Stimulated activated CD4-positive, alpha-beta T cell treated with anti-CD3 and anti-CD28 coated beads, Interleukin-4, amount 100 ng/mL, for 4 hours (primary cell): ENCODE results near the gene CDKL4.
"Not testable (repeated sequence)": the region's sequence is repeated elsewhere in the genome, so short reads cannot be mapped to it uniquely, and the experiment has no call there.

Experiments used
- DNase-seq, 2 experiments: peaks; one replicate each; pipeline ENCODE4 v3.0.0-alpha.2; 2020

CDKL4 gene

DNA sequence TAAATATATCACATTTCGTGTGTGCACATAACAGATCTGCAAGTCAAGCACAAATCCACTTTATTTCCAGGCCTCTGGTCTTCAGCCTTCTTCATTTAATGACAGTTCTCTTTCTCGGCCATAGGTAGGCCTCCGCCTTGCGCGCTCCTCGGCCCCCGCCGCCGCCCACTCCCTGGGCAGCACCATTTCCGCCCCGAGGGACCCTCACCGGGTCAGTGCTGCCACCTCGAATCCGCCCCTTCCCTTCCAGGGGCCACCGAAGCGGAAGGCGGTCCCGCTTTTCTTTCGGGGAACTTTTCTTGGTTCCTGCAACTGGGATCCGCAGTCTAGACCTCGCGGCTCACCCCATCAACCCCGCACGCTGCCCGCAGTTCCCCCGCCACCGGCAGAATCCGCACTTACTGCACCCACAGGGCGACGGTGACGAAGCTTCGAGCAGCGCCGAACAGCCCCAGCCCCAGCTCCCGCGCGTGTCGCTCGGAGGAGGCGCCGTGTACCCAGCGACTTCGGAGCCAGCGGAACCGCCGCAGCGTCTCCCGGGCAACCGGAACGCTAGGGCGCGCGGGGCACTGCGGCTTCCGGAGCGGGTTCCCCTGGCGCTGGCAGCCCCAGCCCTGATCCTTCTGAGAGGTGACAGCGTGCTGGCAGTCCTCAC lies at the start of gene CDKL4:
CDKL4 (minus strand) TSS at position 502 of the 655 bp plus-strand sequence.
- DNase-seq = no peak

GRCh38 chr2:39290433-39290832 lies 46.7 kb upstream of the CDKL4 start:
- no peak for DNase-seq

DNA sequence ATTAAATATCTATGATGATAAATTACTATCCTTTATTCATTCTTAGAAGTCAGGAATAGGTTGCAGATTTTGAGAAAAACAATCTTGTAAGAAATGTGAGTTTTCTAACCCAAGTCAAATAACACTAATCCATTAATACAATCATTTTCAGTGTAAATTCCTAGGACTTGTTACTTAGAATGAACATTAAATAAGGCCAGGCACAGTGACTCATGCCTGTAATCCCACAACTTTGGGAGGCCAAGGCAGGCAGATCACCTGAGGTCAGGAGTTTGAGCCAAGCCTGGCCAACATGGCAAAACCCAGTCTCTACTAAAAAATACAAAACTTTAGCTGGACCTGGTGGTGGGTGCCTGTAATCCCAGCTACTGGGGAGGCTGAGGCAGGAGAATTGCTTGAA lies 45.8 kb upstream of the CDKL4 start:
- no peak for DNase-seq

GRCh38 chr2:39283561-39283960 lies 39.8 kb upstream of the CDKL4 start:
- DNase-seq = no peak

DNA sequence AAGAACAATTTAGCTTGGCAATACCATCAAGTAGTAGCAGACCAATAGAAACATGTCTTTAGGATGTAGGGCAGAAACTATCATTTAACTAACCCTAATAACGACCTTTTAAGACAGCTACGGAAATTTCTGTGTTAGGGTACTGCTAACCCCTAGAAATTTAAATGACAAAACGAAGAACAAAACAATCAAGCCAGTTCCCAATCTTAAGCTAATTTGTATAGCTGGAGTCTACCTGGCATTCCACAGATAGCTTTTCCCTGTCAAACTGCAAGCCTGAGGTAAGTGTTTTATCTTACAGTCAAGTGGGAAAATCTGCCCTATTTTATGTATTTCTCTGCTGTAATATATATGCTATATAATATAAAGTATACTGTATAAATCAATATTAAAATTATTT lies 37.6 kb upstream of the CDKL4 start:
- DNase-seq = no peak

GRCh38 chr2:39275016-39275415 lies 31.2 kb upstream of the CDKL4 start:
- DNase-seq = no peak

DNA sequence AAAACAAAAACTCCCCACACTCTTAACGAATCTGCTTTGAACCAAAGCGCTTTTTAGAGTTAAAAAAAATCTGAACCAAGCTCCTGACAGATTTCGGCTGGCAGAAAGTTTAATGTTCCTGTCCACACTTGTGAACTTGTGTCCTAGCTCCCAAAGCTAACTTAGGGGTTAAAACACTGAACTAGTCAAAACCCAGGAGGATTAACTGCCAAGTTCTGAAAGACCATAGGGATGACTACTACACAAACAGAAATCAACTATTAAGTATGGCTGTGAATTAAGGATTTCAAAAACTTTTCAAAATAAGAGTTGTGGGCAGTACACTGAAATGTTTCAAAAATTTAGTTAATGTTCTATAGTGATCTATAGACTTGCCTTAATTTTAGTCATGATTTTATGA lies 26.2 kb upstream of the CDKL4 start:
- DNase-seq = no peak

DNA sequence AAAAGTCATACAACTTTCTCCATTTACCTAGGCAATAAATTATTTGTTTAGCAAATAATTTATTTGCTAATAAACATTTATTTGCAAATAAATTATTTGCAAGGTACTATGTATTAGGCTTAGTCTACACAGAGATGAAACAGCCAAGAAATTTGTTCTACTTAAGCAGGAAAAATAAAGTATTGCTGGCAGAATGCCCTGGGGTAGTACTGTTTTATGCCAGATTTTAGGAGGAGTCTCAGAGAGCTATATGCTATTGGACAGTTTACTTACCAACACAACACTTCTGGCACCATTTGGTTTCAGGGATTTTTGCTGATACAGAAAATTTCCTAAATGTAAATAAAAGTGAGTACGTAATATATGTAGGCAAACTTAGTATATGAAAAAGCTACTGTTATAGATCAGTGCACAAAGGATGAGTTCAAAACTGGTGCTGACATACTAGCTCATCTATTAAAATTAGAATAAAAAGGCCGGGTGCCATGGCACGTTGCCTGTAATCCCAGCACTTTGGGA lies 23.2 kb upstream of the CDKL4 start:
- no peak for DNase-seq

GRCh38 chr2:39266139-39266805 lies 22.5 kb upstream of the CDKL4 start:
- no peak for DNase-seq

DNA sequence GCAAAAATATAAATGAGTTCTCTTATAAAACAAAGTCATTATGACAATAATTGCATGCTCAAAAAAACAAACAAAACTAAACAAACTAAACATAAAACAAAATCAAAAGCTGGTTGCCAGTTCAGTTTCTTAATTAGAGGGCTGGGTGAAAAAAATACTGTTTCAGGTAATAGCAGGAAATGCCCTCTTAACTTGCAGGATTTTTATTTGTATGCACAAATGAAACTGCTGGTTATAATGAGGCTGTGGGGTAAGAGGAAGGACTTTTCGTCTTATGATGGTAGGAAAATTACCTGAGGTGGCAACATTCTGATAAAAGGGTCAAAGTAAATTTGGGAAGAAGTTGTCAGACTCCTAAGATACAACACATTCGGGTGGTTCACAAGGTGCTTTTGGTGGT lies 21.5 kb upstream of the CDKL4 start:
- DNase-seq = no peak

- no peak for DNase-seq
These were observed 21.0 kb upstream of the CDKL4 start for GRCh38 chr2:39264733-39265132.

DNA sequence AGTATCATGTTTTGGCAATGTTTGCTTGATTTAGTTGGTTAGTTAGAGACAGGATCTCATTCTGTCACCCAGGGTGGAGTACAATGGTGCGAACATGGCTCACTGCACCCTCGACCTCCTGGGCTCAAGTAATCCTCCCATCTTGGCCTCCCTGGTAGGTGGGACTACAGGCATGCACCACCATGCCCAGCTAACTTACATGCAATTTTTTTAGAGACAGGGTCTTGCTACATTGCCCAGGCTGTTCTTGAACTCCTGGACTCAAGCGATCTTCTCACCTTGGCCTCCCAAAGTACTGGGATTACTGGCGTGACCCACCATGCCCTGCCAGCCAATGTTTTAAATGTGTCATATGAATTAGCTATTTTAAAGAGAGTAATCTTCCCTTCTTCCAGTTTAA lies 16.3 kb upstream of the CDKL4 start:
- DNase-seq = no peak

DNA sequence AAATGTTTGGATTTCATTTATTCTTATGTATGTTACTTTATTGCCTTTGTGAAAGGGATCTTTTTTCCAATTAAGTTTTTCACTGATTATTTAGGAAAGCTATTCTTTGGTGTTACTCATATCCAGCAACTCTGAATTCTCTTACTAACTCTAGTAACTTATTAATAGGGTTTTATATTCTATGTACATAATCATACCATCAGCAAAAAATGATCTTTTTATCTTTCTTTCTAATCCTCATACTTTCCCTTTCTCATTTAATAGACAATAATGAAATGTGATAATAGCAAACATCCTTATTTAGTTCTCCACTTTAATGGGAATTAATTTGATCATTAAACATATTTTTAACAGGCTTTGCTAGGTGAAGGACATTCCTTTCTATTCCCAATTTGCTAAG lies 12.3 kb upstream of the CDKL4 start:
- DNase-seq = no peak

DNA sequence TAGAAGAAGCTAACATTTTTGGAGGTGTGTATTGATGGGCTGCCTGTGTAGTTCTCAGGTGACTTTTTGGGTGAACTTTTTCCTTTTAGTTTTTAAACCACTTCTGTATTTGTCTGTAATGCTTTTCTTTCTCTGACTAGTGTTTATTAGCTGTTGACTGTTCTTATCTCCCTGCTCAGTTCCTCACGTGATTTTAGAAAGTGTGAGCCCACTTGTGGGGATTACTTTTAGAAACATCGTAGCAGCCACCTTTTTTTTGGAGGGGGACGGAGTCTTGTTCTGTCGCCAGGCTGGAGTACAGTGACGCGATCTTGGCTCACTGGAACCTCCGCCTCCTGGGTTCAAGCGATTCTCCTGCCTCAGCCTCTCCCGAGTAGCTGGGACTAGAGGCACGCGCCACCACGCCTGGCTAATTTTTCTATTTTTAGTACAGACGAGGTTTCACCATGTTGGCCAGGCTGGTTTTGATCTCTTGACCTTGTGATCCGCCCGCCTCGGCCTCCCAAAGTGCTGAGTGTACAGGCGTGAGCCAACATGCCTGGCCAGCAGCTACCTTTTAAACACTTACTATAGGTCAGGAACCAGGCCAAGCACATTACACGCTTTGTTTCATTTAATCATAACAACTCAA lies 9.2 kb upstream of the CDKL4 start:
- no peak for DNase-seq

- no peak for DNase-seq
These were observed 3.8 kb upstream of the CDKL4 start for GRCh38 chr2:39247512-39248043.

DNA sequence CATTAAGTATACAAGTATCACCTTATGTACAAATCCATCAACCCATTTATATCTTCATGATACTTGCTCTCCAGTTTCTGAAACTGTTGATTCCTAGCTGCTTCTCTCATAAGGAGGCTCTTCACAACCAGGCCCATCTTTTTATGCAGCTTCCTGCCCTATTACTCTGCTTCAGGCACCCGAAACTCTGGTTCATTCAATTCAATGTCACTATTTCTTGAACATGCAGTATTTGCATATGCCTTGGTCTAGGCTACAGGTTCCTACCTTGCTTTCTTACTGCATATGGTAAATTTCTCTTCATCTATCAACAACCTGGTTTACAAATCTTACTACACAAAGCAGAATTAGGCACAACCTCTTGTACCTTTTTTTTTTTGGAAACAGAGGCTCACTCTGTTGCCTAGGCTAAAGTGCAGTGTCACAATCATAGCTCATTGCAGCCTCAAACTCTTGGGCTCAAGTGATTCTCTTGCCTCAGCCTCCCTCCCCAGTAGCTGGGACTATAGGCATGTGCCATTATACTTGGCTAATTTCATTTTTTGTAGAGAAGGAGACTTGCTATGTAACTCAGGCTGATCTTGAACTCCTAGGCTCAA lies 2.7 kb upstream of the CDKL4 start:
- DNase-seq = no peak

GRCh38 chr2:39244963-39245625 lies 1.3 kb upstream of the CDKL4 start:
- DNase-seq = peak in 1 of 2 experiments; percentile 12

DNA sequence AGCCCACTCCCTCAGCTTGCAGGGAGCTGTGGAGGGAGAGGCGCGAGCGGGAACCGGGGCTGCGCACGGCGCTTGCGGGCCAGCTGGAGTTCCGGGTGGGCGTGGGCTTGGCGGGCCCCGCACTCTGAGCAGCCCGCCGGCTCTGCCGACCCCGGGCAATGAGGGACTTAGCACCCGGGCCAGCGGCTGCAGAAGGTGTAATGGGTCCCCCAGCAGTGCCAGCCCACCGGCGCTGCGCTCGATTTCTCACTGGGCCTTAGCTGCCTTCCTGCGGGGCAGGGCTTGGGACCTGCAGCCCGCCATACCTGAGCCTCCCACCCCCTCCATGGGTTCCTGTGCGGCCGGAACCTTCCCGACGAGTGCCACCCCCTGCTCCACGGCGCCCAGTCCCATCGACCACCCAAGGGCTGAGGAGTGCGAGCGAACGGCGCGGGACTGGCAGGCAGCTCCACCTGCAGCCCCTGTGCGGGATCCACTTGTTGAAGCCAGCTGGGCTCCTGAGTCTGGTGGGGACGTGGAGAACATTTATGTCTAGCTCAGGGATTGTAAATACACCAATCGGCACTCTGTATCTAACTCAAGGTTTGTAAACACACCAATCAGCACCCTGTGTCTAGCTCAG lies 582 bp upstream of the CDKL4 start:
- DNase-seq = not testable (repeated sequence)

- no peak for DNase-seq
These were observed 2.2 kb downstream of the CDKL4 start for GRCh38 chr2:39241588-39241987.

GRCh38 chr2:39240758-39241157 lies 3.0 kb downstream of the CDKL4 start:
- DNase-seq = no peak

DNA sequence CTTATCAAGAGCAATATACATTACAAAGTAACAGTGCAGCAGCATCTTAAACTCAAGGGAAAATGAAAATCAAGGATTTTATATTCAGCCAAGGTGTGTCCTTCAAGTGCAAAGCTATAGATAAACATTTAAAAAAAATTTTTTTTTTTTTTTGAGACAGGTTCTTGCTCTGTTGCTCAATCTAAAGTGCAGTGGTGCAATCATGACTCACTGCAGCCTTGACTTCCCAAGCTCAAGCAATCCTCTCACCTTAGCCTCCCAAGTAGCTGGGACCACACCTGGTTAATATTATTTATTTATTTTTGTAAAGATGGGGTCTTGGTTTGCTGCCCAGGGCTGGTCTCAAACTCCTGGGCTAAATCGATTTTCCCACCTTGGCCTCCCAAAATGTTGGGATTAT lies 9.0 kb downstream of the CDKL4 start:
- DNase-seq = no peak

DNA sequence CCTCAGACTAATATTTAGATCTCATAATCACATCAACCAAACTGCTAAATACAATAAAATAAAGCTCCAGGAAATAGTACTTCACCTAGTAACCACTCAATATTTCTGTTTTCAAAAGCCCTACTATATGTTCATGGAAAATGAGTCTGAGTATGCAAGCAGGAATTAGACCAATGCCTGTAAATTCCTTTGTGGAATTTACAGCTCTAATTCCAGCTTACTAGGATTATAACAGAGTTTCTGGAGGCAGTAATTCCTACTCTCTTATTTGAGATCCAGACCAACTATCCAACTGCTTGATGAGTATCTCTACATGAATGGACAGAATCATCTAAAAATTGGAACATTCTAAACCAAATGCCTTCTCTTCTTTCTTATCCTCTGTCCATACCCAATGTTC lies 11.6 kb downstream of the CDKL4 start:
- no peak for DNase-seq
